HepG2 (cell line): ENCODE results near the gene SMIM1. TPM values are rescaled to one million over a fixed set of nuclear protein-coding genes. Genes with fewer than 3 reads are reported as not detected.
A peak's percentile ranks its signal among the peaks of the same experiment; 100 is the strongest.

Experiments
- ARID5B ChIP-seq: IDR thresholded peaks from 2 replicates; pipeline ENCODE4 v1.4.0; 2020; ENCODE audit warnings: mild to moderate bottlenecking, missing genetic modification reagents
- CCDC6 ChIP-seq: sonication (generic); formaldehyde crosslinking; IDR thresholded peaks from 2 replicates; pipeline ENCODE4 v1.8.1; 2022; ENCODE audit warnings: mild to moderate bottlenecking, missing genetic modification reagents, moderate library complexity
- ESRRA ChIP-seq: sonication (generic); formaldehyde crosslinking; IDR thresholded peaks from 2 replicates; pipeline ENCODE4 v1.5.1; 2020; ENCODE audit warnings: mild to moderate bottlenecking, low read depth, missing genetic modification reagents
- FOXM1 ChIP-seq: sonication (generic); formaldehyde crosslinking; IDR thresholded peaks from 2 replicates; pipeline ENCODE4 v1.5.0; 2020; ENCODE audit warnings: missing genetic modification reagents
- GPBP1L1 ChIP-seq: sonication (generic); formaldehyde crosslinking; IDR thresholded peaks from 2 replicates; pipeline ENCODE4 v1.5.0; 2020; ENCODE audit warnings: mild to moderate bottlenecking, missing genetic modification reagents
- HNRNPH1 ChIP-seq: fragments of 200-400 bp; formaldehyde crosslinking; optimal IDR thresholded peaks from 2 replicates; pipeline ENCODE3; 2017; ENCODE audit warnings: mild to moderate bottlenecking, low read depth, low read length
- HNRNPK ChIP-seq: fragments of 200-400 bp; formaldehyde crosslinking; IDR thresholded peaks from 2 replicates; pipeline ENCODE4 v1.6.1; 2018; ENCODE audit warnings: low read length, low read depth, moderate library complexity, mild to moderate bottlenecking; ENCODE audit not compliant: poor library complexity, severe bottlenecking
- MEF2D ChIP-seq: sonication (generic); formaldehyde crosslinking; IDR thresholded peaks from 2 replicates; pipeline ENCODE4 v1.5.1; 2020; ENCODE audit warnings: mild to moderate bottlenecking, missing genetic modification reagents
- MTA3 ChIP-seq: sonication (generic); formaldehyde crosslinking; IDR thresholded peaks from 2 replicates; pipeline ENCODE4 v1.4.0; 2020; ENCODE audit warnings: missing genetic modification reagents
- NFRKB ChIP-seq: fragments of 450-650 bp; IDR thresholded peaks from 2 replicates; pipeline ENCODE4 v1.6.1; 2017
- PREB ChIP-seq: sonication (generic); formaldehyde crosslinking; IDR thresholded peaks from 2 replicates; pipeline ENCODE4 v1.4.0; 2020; ENCODE audit warnings: missing genetic modification reagents
- SNAPC5 ChIP-seq: sonication (generic); formaldehyde crosslinking; IDR thresholded peaks from 2 replicates; pipeline ENCODE4 v1.8.1; 2023; ENCODE audit warnings: mild to moderate bottlenecking, missing genetic modification reagents, borderline replicate concordance
- TCF7L2 ChIP-seq: IDR thresholded peaks from 2 replicates; pipeline ENCODE4 v1.6.1; 2011; ENCODE audit warnings: mild to moderate bottlenecking, low read depth, low read length, moderate library complexity
- TFDP2 ChIP-seq: sonication (generic); formaldehyde crosslinking; IDR thresholded peaks from 2 replicates; pipeline ENCODE4 v1.4.0; 2020; ENCODE audit warnings: missing genetic modification reagents
- ZFAT ChIP-seq: sonication (generic); formaldehyde crosslinking; conservative IDR thresholded peaks from 2 replicates; pipeline ENCODE4 v1.8.1; 2023; ENCODE audit warnings: missing genetic modification reagents, inconsistent platforms
- ZFP36L2 ChIP-seq: sonication (generic); formaldehyde crosslinking; IDR thresholded peaks from 2 replicates; pipeline ENCODE4 v1.4.0; 2020; ENCODE audit warnings: missing genetic modification reagents
- ZNF670 ChIP-seq: sonication (generic); formaldehyde crosslinking; IDR thresholded peaks from 2 replicates; pipeline ENCODE4 v1.8.0; 2022; ENCODE audit warnings: mild to moderate bottlenecking, missing genetic modification reagents, borderline replicate concordance
- ZNF761 ChIP-seq: sonication (generic); formaldehyde crosslinking; conservative IDR thresholded peaks from 2 replicates; pipeline ENCODE4 v1.4.0; 2020; ENCODE audit warnings: mild to moderate bottlenecking, missing genetic modification reagents
- ZNF766 ChIP-seq: sonication (generic); formaldehyde crosslinking; IDR thresholded peaks from 2 replicates; pipeline ENCODE4 v1.5.0; 2020; ENCODE audit warnings: missing genetic modification reagents, borderline replicate concordance
- ZNF776 ChIP-seq: sonication (generic); formaldehyde crosslinking; IDR thresholded peaks from 2 replicates; pipeline ENCODE4 v1.4.0; 2020; ENCODE audit warnings: mild to moderate bottlenecking, missing genetic modification reagents
- ZUFSP ChIP-seq: sonication (generic); formaldehyde crosslinking; IDR thresholded peaks from 2 replicates; pipeline ENCODE4 v1.9.0; 2021; ENCODE audit warnings: missing genetic modification reagents, mild to moderate bottlenecking, borderline replicate concordance
- polyA plus RNA-seq, 8 experiments: library from polyadenylated mRNA; depleted of rRNA in 3 of 8; stranded (reverse) in 7 of 8; unstranded in 1 of 8; fragments of >200 nt; fragmentation: Illumina TruSeq in 4 of 8; extraction: Trizol in 4 of 8; gene quantifications; 2 replicates each; pipeline versions ENCODE4 v1.2.1 to v1.2.3, GENCODE V29; 2011 to 2016; ENCODE audit warnings: low read depth in 4 of 8, missing spikeins in 1 of 8, mixed read lengths in 1 of 8; ENCODE audit not compliant: insufficient read depth in 1 of 8
- total RNA-seq, 5 experiments: library from RNA; depleted of rRNA; stranded (reverse); fragments of >200 nt; fragmentation: Illumina TruSeq; extraction: Trizol; gene quantifications; 2 replicates each; pipeline ENCODE4 v1.2.3, GENCODE V29; 2016; ENCODE audit warnings: low read depth in 1 of 5

SMIM1 gene
- total and polyA plus RNA-seq, 2 of the 13 experiments (the other 11 are each of a cell fraction or from before 2014, with no cell fraction given), result 12.4 to 56.3 TPM

GRCh38 chr1:3772027-3772714 is 378 bp upstream of the SMIM1 start (continued):
- TF ChIP-seq ZNF761, result no peak
- TF ChIP-seq ZNF670 (CRISPR knock-in tag), result no peak
- peak; percentile 29; the same call in 1 of the 2 replicates for TF ChIP-seq ARID5B (CRISPR knock-in tag)
- no peak for TF ChIP-seq FOXM1 (CRISPR knock-in tag)
- TF ChIP-seq ZNF766 (CRISPR knock-in tag), result 0 out of 2 replicates have a peak, but pooled peaks have one; percentile 21
- TF ChIP-seq MTA3 (CRISPR knock-in tag), result no peak
- no peak for TF ChIP-seq ZFAT (CRISPR knock-in tag)
- TF ChIP-seq ZNF776 (CRISPR knock-in tag), result no peak; the same call in 1 of the 2 replicates
- no peak for TF ChIP-seq PREB (CRISPR knock-in tag)
- TF ChIP-seq ZUFSP (CRISPR knock-in tag), result no peak
- no peak for TF ChIP-seq GPBP1L1 (CRISPR knock-in tag)
- no peak for TF ChIP-seq MEF2D
- TF ChIP-seq SNAPC5, result no peak; the same call in 1 of the 2 replicates
- TF ChIP-seq HNRNPH1, result no peak
- TF ChIP-seq HNRNPK, result peak; percentile 87
- peak; percentile 59 for TF ChIP-seq TFDP2 (CRISPR knock-in tag)
- TF ChIP-seq CCDC6 (CRISPR knock-in tag), result no peak
- TF ChIP-seq TCF7L2, result no peak
- TF ChIP-seq ZFP36L2 (CRISPR knock-in tag), result no peak
- TF ChIP-seq NFRKB, result no peak
- TF ChIP-seq ESRRA (CRISPR knock-in tag), result no peak
